HEK293 (cell line): ENCODE data around the gene ZNF614.
"Not testable (repeated sequence)": the region's sequence is repeated elsewhere in the genome, so short reads cannot be mapped to it uniquely, and the experiment has no call there.

Experiments
- CTCF ChIA-PET: fragments of 350-600 bp; formaldehyde crosslinking; extraction: SDS; loops from one replicate; lab custom pipeline; 2021; ENCODE audit warnings: antibody characterized with exemption; lab: Yijun Ruan, JAX
- POLR2A ChIA-PET: fragments of 300-600 bp; formaldehyde crosslinking; extraction: SDS; loops from one replicate; lab custom pipeline; 2020; ENCODE audit warnings: antibody characterized with exemption, inconsistent platforms; lab: Yijun Ruan, JAX
- H3K27ac ChIP-seq: fragments of 200-500 bp; sonication (Bioruptor generic); 2 replicates; pipeline ENCODE4 v1.5.1; 2014; ENCODE audit warnings: low read depth, low read length, control low read depth, inconsistent platforms; ENCODE audit errors: extremely low read depth
- H3K36me3 ChIP-seq, 2 experiments: fragments of 200-500 bp in 1 of 2; sonication (Bioruptor generic) in 1 of 2; 1 replicate in 1 of 2; 2 replicates in 1 of 2; pipeline ENCODE4 v1.5.1; 2014 to 2017; ENCODE audit warnings: inconsistent platforms in 2 of 2, low read length in 2 of 2; ENCODE audit not compliant: control insufficient read depth in 2 of 2, insufficient read depth in 1 of 2
- H3K4me1 ChIP-seq: fragments of 200-500 bp; sonication (Bioruptor generic); 2 replicates; pipeline ENCODE4 v1.5.1; 2014; ENCODE audit warnings: mild to moderate bottlenecking, low read length, inconsistent platforms; ENCODE audit not compliant: control insufficient read depth, insufficient read depth
- H3K4me3 ChIP-seq: 2 replicates; pipeline ENCODE4 v1.5.1; 2011; ENCODE audit warnings: low read depth, mild to moderate bottlenecking, control low read depth, low read length, moderate library complexity
- H3K9me3 ChIP-seq: fragments of 200-500 bp; sonication (Bioruptor generic); 2 replicates; pipeline ENCODE4 v1.5.1; 2014; ENCODE audit warnings: low read depth, low read length, inconsistent platforms; ENCODE audit not compliant: control insufficient read depth, insufficient read depth
- AEBP2 ChIP-seq: fragments of 450-650 bp; formaldehyde crosslinking; IDR thresholded peaks from 2 replicates; pipeline ENCODE4 v1.5.1; 2016; ENCODE audit warnings: missing biosample characterization, missing genetic modification characterization, borderline replicate concordance
- OVOL3 ChIP-seq: fragments of 450-650 bp; formaldehyde crosslinking; IDR thresholded peaks from 2 replicates; pipeline ENCODE4 v1.5.1; 2016; ENCODE audit warnings: missing biosample characterization, missing genetic modification characterization
- PRDM10 ChIP-seq: fragments of 450-650 bp; formaldehyde crosslinking; IDR thresholded peaks from 2 replicates; pipeline ENCODE4 v1.5.1; 2016; ENCODE audit warnings: missing biosample characterization, missing genetic modification characterization
- SCRT2 ChIP-seq: fragments of 450-650 bp; formaldehyde crosslinking; IDR thresholded peaks from 2 replicates; pipeline ENCODE4 v1.5.1; 2016; ENCODE audit warnings: missing biosample characterization, missing genetic modification characterization
- YY2 ChIP-seq: fragments of 450-650 bp; formaldehyde crosslinking; IDR thresholded peaks from 2 replicates; pipeline ENCODE4 v1.5.1; 2016; ENCODE audit warnings: missing biosample characterization, missing genetic modification characterization
- ZFHX2 ChIP-seq: fragments of 450-650 bp; formaldehyde crosslinking; conservative IDR thresholded peaks from 2 replicates; pipeline ENCODE4 v1.5.1; 2016; ENCODE audit warnings: missing biosample characterization, missing genetic modification characterization
- ZFP3 ChIP-seq: fragments of 450-650 bp; formaldehyde crosslinking; IDR thresholded peaks from 2 replicates; pipeline ENCODE4 v1.5.1; 2016; ENCODE audit warnings: low read depth, missing biosample characterization, missing genetic modification characterization
- ZNF16 ChIP-seq: fragments of 450-650 bp; formaldehyde crosslinking; IDR thresholded peaks from 2 replicates; pipeline ENCODE4 v1.5.1; 2016; ENCODE audit warnings: low read depth, missing biosample characterization, missing genetic modification characterization
- ZNF18 ChIP-seq: fragments of 450-650 bp; formaldehyde crosslinking; IDR thresholded peaks from 2 replicates; pipeline ENCODE4 v1.5.1; 2016; ENCODE audit warnings: missing biosample characterization, missing genetic modification characterization
- ZNF292 ChIP-seq: fragments of 450-650 bp; formaldehyde crosslinking; IDR thresholded peaks from 2 replicates; pipeline ENCODE4 v1.5.1; 2016; ENCODE audit warnings: low read depth, missing biosample characterization, missing genetic modification characterization, borderline replicate concordance
- ZNF341 ChIP-seq: fragments of 450-650 bp; formaldehyde crosslinking; IDR thresholded peaks from 2 replicates; pipeline ENCODE4; 2016; ENCODE audit warnings: low read depth, missing biosample characterization, missing genetic modification characterization
- ZNF350 ChIP-seq: fragments of 450-650 bp; formaldehyde crosslinking; IDR thresholded peaks from 2 replicates; pipeline ENCODE4 v1.5.0; 2017; ENCODE audit warnings: missing biosample characterization, mild to moderate bottlenecking, missing genetic modification characterization
- ZNF354C ChIP-seq: fragments of 450-650 bp; formaldehyde crosslinking; IDR thresholded peaks from 2 replicates; pipeline ENCODE4 v1.5.1; 2016; ENCODE audit warnings: missing biosample characterization, missing genetic modification characterization, low read depth, borderline replicate concordance
- ZNF521 ChIP-seq: fragments of 450-650 bp; formaldehyde crosslinking; IDR thresholded peaks from 2 replicates; pipeline ENCODE4 v1.5.1; 2017; ENCODE audit warnings: missing biosample characterization, mild to moderate bottlenecking, missing genetic modification characterization
- ZNF571 ChIP-seq: fragments of 450-650 bp; formaldehyde crosslinking; IDR thresholded peaks from 2 replicates; pipeline ENCODE4 v1.5.0; 2017; ENCODE audit warnings: missing biosample characterization, missing genetic modification characterization
- ZNF639 ChIP-seq: fragments of 450-650 bp; formaldehyde crosslinking; IDR thresholded peaks from 2 replicates; pipeline ENCODE4 v1.5.1; 2016; ENCODE audit warnings: missing biosample characterization, missing genetic modification characterization
- ZNF658 ChIP-seq: fragments of 450-650 bp; formaldehyde crosslinking; IDR thresholded peaks from 2 replicates; pipeline ENCODE4; 2016; ENCODE audit warnings: missing biosample characterization, missing genetic modification characterization
- ZNF704 ChIP-seq: fragments of 450-650 bp; formaldehyde crosslinking; IDR thresholded peaks from 2 replicates; pipeline ENCODE4 v1.5.1; 2016; ENCODE audit warnings: missing biosample characterization, missing genetic modification characterization
- ZNF707 ChIP-seq: fragments of 450-650 bp; formaldehyde crosslinking; IDR thresholded peaks from 2 replicates; pipeline ENCODE4 v1.5.1; 2016; ENCODE audit warnings: missing biosample characterization, missing genetic modification characterization
- ZNF843 ChIP-seq: fragments of 450-650 bp; formaldehyde crosslinking; IDR thresholded peaks from 2 replicates; pipeline ENCODE4 v1.5.1; 2016; ENCODE audit warnings: missing biosample characterization, missing genetic modification characterization
- ZSCAN16 ChIP-seq: fragments of 450-650 bp; formaldehyde crosslinking; IDR thresholded peaks from 2 replicates; pipeline ENCODE4 v1.5.1; 2016; ENCODE audit warnings: missing biosample characterization, missing genetic modification characterization
- ZSCAN23 ChIP-seq: fragments of 450-650 bp; formaldehyde crosslinking; IDR thresholded peaks from 2 replicates; pipeline ENCODE4 v1.5.1; 2016; ENCODE audit warnings: missing biosample characterization, missing genetic modification characterization
- ZSCAN30 ChIP-seq: fragments of 450-650 bp; IDR thresholded peaks from 2 replicates; pipeline ENCODE4 v1.5.1; 2018; ENCODE audit warnings: missing biosample characterization, mild to moderate bottlenecking, missing genetic modification characterization, moderate library complexity
- ZXDB ChIP-seq: fragments of 450-650 bp; formaldehyde crosslinking; IDR thresholded peaks from 2 replicates; pipeline ENCODE4 v1.5.1; 2016; ENCODE audit warnings: missing biosample characterization, missing genetic modification characterization

ZNF614 gene

GRCh38 chr19:51978882-51979281 is 49.3 kb downstream of the ZNF614 start (continued):
- no peak for TF ChIP-seq PRDM10
- no peak for TF ChIP-seq ZNF521 (tag by site-specific recombination)
- no peak for TF ChIP-seq ZSCAN30 (tag by site-specific recombination)

- TF ChIP-seq ZFP3 (tag by site-specific recombination) (no peak), OVOL3 (no peak), ZFHX2 (no peak), ZNF341 (no peak), ZNF707 (tag by site-specific recombination) (no peak)
- Histone ChIP-seq H3K4me3 (no peak overlapping the region), H3K36me3 (peaks cover 25 to 38% of the 10 kb centered on the region in 2 experiments), H3K27ac (no peak overlapping the region), H3K4me1 (no peaks in the 10 kb centered on the region), H3K9me3 (peaks cover 8% of the 10 kb centered on the region)
- CTCF ChIA-PET, result no interaction called here
- POLR2A ChIA-PET, result no interaction called here
These were observed 50.8 kb downstream of the ZNF614 start for GRCh38 chr19:51977346-51977745.

GRCh38 chr19:51976852-51977251 is 51.3 kb downstream of the ZNF614 start:
- ChIA-PET CTCF (no interaction called here), POLR2A (no interaction called here)
- peaks cover 29 to 43% of the 10 kb centered on the region in 2 experiments for H3K36me3 ChIP-seq
- peaks cover 8% of the 10 kb centered on the region for H3K9me3 ChIP-seq
- no peaks in the 10 kb centered on the region for H3K4me1 ChIP-seq
- no peak overlapping the region for H3K4me3 ChIP-seq
- TF ChIP-seq ZNF16 (tag by site-specific recombination) (no peak), ZXDB (no peak), ZNF704 (tag by site-specific recombination) (no peak), ZNF658 (no peak), ZNF571 (tag by site-specific recombination) (no peak), AEBP2 (tag by site-specific recombination) (no peak), SCRT2 (tag by site-specific recombination) (no peak), ZNF350 (tag by site-specific recombination) (no peak), ZFHX2 (no peak), YY2 (tag by site-specific recombination) (no peak), ZNF354C (tag by site-specific recombination) (no peak), ZNF292 (tag by site-specific recombination) (no peak), ZNF18 (tag by site-specific recombination) (no peak), ZNF843 (tag by site-specific recombination) (no peak), ZNF639 (tag by site-specific recombination) (no peak), ZSCAN23 (no peak), ZSCAN16 (tag by site-specific recombination) (no peak)
- H3K27ac ChIP-seq, result no peak overlapping the region

- POLR2A ChIA-PET, CTCF ChIA-PET, H3K4me3 ChIP-seq, H3K9me3 ChIP-seq, H3K27ac ChIP-seq, H3K4me1 ChIP-seq: not testable (repeated sequence)
- peaks cover 29 to 53% of the 10 kb centered on the region in 2 experiments for H3K36me3 ChIP-seq
These were observed 52.4 kb downstream of the ZNF614 start for GRCh38 chr19:51975787-51976186.
